ENCODE measurements around the gene HCST.
"Not testable (repeated sequence)": the region's sequence is repeated elsewhere in the genome, so short reads cannot be mapped to it uniquely, and the experiment has no call there.

HCST gene

DNA sequence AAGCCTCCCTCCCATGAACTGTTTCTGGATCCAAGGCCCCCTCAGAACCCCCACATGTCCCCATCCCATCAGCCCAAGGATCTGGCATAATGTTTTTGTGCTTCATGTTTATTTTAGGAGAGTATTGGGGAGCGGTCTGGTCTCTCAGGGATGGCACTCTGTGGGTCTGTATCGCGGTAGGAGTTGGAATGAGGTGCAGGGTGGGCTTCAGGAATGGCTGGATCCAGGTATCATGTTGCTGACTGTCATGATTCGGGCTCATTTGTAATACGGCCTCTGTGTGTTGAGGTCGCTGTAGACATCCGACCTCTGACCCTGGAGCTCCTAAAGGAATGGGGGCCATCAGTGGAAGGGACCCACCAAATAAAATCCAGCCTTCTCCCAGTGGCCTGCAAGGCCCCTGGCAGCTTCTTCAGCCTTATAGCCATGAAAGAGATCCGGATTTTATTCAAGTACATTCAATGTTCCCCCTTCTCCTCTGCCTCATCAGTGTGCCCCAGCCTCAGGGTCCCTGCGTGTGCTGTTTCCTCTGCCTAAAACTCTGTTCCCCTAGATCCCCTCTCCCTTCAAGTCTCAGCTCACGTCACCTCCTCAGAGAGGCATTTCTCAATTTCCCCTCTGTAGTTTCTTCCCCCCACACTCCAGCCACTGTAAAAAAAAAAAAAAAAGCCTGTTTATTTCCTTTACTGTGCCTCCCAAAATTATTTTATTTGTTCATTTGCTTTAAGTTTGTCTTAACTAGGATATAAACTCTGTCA is 2.2 kb downstream of the HCST start:
- no peak for DNase-seq (ENCODE audit: low read depth in 2 of 2, low spot score in 1 of 2)

DNA sequence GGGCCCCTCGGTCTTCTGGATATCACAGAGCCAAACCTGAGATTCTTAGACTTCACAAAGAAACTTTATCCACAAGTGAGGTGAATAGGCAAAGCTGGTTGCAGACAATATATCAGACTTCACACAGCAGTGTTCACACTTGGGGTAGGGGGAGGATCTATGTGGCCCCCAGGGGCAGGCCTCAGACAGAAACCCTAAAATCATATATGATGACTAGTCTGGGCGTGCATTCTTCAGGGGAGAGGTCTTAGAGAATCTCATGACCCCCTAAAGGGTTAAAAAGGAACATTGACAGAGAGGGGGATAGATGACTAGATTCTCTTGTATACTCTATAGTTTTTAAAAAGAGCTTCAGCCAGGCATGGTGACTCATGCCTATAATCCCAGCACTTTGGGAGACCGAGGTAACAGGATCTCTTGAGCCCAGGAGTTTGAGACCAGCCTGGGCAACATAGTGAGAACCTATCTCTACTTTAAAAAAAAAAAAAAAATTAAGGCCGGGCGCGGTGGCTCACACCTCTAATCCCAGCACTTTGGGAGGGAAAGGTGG is 2.9 kb downstream of the HCST start:
- DNase-seq (ENCODE audit: low read depth in 2 of 2, low spot score in 1 of 2), result no peak

DNA sequence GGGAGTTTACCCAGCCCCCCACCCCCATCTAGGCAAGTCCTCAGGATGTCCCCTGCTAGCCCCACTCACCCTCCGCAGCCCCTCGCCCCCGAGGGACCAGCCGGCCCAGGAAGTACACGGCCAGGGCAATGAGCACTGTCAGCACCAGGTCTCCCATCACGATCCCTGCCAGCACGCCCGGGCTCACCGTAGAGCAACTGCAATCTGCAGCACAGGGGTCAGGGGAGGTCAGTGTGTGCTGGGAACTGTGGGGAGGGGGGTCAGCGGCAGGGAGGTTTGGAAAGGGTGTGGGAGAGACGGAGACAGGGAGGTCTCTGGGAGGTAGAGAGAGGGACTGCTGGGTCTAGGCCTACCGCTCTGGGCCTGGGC is 5.0 kb downstream of the HCST start:
- no peak for DNase-seq (ENCODE audit: low read depth in 2 of 2, low spot score in 1 of 2)

DNA sequence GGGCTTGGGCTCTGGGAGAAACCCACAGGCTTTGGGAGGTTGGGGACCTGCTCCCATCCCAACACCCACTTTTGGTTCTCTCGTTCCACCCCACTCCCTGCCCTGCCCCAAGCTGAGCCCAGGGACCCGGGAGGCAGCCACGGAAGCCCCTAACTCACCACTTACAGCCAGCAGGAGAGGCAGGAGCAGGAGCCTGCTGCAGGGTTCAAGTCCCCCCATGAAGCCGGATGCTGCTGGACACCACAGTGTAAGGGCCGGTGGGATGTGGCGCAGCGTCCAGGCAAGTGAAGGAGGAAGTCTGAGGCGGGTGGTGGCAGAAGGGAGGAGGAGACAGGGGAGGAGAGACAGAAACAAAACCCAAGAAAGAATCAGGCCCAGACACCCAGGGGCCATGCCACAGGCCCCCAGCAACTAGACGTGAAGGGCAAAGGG is 5.7 kb downstream of the HCST start, which contains the start of gene TYROBP:
TYROBP (minus strand) TSS at position 286 of the 432 bp plus-strand sequence; CDS start at position 219, 67 bp downstream.
- DNase-seq (ENCODE audit: low read depth in 2 of 2, low spot score in 1 of 2), result no peak

DNA sequence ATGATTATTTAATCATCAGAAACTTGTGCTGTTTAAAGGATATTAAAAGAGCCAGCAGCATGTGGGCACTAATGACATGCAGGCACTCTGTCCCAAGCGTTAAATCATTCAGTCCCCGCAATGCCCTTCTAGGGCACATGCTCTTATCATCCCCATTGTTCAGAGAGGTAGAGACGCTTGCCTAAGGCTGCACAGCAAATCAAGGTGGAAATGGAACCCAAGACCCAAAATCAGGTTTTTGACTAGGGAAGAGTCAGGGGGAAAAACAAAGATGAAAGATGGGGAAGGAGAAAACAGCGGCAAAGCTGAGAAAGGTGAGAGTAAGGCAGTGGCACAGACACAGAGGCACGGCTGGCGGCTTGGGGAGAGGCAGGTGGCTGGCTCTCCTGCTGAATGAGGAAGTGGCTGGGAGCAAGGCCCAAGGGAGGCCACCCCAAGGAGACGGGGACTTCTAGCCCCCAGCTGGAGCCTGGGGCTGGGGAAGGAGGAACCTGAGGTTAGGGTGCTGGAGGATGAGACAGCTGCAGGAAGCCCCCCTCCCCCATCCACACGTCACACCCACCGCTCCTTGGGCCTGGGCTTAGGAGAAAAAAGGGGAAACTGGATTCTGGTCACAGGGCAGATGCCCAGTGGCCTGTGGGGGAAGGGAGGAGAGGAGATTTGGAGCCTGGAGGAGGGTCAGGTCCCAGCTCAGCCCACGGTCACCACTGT is 6.8 kb downstream of the HCST start:
- no peak for DNase-seq (ENCODE audit: low read depth in 2 of 2, low spot score in 1 of 2)

DNA sequence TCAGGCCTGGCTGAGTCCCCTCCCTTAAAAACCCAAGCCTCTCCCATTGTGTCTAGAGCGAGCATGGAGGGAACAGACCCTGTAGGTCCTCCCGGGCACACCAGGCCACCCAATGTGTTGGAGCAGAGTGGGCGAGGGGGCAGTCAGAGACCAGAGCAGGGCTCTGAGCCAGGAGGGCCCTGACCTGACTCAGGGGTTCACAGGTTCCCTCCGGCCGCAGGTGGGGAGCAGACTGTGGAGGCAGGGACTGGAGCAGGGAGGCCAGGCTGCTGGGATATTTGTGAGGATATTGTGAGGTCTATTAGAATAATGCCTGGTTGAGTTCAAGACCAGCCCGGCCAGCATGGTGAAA is 7.3 kb downstream of the HCST start:
- no peak for DNase-seq (ENCODE audit: low read depth in 2 of 2, low spot score in 1 of 2)

DNA sequence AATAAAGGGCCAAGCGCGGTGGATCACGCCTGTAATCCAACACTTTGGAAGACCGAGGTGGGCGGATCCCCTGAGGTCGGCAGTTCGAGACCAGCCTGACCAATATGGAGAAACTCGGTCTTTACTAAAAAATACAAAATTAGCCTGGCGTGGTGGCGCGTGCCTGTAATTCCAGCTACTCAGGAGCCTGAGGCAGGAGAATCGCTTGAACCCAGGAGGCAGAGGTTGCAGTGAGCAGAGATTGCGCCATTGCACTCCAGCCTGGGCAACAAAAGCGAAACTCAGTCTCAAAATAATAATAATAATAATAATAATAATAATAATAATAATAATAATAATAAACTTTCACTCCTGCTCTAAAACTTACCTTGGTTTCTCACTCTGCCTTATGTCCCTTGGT is 8.0 kb downstream of the HCST start:
- DNase-seq (ENCODE audit: low read depth in 2 of 2, low spot score in 1 of 2), result not testable (repeated sequence)

DNA sequence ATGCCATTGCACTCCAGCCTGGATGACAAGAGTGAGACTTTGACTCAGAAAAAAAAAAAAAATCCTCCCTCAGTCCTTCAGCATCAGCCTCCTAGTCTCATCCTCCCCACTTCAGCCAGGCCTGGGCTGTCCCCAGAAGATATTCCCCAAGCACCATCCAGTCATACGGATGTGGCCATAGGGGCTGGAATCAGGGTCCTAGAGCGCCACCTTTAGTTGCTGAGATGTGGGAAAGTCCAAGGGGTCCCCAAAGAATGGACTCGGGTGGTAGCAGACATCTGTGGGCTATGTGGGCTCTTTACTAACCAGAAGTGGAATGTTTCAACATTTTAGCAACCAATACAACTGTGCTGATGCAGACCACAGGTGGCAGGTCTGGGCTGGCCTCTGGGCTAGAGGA is 8.8 kb downstream of the HCST start:
- no peak for DNase-seq (ENCODE audit: low read depth in 2 of 2, low spot score in 1 of 2)

DNA sequence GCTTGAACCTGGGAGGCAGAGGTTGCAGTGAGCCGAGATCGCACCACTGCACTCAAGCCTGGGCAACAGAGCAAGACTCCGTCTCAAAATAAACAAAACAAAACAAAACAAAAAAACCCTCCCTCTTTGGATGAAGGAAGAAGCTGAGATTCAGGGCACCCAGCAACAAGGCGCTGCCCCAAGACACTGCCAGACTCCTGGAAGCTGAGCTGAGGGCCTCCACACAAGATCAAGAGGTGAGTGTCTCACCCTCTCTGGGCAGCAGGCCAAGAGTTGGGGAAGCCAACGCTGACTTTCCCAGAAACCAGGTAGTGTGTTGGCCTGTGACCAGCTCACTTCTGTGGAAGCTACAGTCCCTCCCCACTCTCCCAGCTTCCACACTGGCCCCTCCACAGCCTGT is 9.5 kb downstream of the HCST start:
- DNase-seq (ENCODE audit: low read depth in 2 of 2, low spot score in 1 of 2), result no peak

DNA sequence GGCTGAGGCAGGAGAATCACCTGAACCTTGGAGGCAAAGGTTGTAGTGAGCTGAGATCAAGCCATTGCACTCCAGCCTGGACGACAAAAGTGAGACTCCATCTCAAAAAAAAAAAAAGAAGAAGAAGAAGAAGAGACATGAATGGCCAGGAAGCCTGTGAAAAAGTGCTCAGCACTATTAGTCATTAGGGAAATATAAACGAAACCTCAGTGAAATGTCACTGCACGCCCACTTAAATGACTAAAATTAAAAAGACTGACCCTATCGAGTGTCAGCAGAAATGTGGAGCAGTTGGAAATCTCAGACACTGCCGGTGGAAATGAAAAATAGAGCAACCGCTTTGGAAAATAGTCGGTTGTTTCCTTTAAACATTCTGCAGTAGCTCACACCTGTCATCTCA is 11.3 kb downstream of the HCST start:
- no peak for DNase-seq (ENCODE audit: low read depth in 2 of 2, low spot score in 1 of 2)

DNA sequence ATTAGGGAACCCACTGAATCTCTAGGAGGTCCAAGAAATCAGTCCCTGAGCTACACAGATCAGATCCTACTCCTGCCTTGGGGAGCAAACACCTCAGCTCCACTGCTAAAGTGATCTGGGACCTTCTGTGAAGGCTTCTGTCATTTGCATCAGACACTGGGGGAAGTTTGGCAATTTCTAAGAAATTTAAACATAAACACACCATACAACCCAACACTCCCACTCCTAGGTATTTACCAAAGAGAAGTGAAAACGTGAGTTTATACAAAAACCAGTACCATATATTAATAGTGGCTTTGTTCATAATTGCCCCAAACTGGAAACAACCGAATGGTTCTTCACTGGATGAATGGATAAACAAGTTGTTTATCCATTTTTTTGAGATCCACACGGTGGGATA is 13.1 kb downstream of the HCST start:
- DNase-seq (ENCODE audit: low read depth in 2 of 2, low spot score in 1 of 2), result no peak

DNA sequence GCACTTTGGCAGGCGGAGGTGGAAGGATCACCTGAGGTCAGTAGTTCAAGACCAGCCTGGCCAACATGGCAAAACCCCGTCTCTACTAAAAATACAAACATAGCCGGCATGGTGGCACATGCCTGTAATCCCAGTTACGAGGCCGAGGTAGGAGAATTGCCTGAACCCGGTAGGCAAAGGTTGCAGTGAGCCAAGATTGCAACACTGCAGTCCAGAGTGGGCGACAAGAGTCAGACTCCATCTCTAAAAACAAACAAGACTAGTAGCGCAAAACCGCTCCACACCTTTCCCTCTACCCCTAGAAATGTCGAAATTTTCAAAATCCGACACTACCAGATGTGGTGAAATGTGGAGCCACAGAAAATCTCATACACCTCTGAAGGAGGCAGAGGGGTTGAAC is 17.0 kb downstream of the HCST start:
- DNase-seq (ENCODE audit: low read depth in 2 of 2, low spot score in 1 of 2), result no peak

DNA sequence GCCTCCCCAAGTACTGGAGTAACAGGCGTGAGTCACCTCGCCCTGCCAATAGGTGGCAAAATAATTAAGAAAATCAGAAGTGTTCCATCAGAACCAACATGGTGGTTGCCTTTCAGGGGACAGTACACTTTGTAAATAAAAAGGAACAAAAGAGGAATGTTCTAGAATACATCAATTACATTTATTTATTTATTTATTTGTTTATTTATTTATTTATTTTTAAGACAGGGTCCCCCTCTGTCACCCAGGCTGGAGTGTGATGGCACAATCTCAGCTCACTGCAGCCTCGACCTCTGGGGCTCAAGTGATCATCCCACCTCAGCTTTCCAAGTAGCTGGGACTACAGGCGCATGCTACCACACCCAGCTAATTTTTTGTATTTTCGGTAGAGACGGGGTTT is 18.7 kb downstream of the HCST start:
- DNase-seq (ENCODE audit: low read depth in 2 of 2, low spot score in 1 of 2), result no peak

DNA sequence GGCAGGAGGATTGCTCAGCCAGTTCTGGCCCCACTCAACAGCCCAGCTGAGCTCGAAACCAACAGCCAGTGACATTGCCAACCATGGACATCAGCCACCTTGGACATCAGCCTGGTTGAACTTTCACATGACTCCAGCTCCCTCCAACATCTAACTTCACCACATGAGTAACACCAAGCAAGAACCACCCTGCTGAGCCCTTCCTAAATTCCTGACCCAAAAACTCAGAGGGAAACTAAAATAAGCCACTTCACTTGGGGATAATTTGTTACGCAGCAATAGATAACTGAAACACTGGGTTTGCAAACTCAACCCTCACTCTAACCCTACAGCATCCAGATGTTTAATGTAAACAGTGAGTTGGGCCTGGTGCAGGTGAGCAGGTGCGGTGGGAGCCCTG is 23.2 kb downstream of the HCST start:
- no peak for DNase-seq (ENCODE audit: low read depth in 2 of 2, low spot score in 1 of 2)

DNA sequence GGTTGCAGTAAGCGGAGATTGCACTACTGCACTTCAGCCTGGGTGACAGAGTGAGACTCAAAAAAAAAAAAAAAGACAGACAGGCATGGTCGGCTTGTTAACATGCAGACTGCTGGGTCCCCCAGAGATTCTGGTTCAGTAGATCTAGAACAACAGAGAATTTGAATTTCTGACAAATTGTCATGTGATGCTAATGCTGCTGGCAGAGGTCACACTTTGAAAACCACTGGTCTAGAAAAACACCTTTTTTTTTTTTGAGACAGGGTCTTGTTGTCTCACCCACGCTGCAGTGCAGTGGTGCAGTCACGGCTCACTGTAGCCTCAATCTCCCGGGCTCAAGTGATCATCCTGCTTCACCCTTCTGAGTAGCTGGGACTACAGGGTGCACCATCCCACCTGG is 26.2 kb downstream of the HCST start:
- no peak for DNase-seq (ENCODE audit: low read depth in 2 of 2, low spot score in 1 of 2)

DNA sequence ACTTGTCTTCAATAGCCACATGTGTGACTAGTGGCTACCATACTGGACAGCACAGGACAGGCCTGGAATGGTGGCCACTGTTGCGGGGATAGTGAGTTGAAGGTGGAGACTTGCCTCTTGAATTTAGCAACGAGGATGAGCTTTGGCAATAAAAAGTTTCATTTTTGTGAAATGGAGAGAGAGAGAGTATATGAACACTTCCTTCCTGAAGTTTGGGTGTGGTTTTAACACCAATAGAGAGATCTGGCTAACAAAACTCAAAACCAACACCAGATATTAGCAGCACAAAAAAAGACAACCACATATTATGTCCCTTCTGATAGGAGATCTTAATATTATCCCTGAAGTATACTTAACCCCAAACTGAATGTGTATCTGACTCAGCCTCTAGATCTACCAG is 27.5 kb downstream of the HCST start:
- no peak for DNase-seq (ENCODE audit: low read depth in 2 of 2, low spot score in 1 of 2)

DNA sequence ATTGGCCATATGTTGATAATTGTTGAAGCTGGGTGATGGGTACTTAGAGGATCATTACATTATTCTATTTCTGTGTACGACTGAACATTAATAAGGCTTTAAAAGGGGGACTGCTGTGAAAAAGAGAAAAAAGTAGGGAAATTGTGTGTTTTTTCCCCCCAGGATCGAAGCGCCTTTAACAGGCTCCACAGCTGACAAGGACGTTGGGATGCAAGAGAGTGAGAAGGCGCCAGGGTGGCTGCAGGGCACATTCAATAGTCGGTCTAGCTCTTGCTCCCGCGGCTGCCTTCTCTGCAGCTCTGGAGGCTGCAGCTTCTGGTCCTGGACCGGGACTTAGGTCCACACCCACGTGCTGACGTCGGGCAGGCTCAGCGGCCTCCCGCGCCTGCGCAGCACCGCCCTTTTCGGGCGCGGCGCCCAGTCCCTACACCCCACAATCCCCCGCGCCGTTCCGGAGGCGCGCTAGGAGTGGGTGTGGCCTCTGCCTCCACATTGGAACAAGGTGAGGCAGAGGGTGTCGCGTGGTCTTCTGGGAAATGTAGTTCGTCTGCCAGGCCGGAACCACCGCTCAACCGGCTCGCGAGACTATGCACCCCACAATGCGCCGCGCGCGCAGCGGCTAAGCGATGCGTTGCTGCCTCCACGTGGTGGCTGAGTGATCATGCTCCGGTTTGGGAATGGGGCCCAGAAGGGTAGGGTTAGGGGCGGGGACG is 29.0 kb downstream of the HCST start:
- peak; percentile 95 to 98 for DNase-seq (ENCODE audit: low read depth in 2 of 2, low spot score in 1 of 2)

DNA sequence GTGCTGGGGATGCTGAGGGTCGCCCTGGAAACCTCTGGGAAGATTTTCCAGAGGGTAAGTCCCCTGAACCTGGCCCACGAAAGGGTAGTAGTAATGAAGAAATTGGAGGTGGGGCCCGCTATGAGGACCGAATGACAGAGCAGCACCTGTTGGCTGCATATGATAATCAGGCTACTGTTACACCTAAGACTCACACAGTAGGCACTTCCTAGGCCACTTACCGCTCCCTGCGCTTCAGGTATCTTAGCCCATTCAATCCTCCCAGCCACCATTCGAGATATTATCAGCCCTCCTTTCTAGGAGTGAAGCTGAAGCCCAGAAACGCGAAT is 29.5 kb downstream of the HCST start:
- DNase-seq (ENCODE audit: low read depth in 2 of 2, low spot score in 1 of 2), result no peak

DNA sequence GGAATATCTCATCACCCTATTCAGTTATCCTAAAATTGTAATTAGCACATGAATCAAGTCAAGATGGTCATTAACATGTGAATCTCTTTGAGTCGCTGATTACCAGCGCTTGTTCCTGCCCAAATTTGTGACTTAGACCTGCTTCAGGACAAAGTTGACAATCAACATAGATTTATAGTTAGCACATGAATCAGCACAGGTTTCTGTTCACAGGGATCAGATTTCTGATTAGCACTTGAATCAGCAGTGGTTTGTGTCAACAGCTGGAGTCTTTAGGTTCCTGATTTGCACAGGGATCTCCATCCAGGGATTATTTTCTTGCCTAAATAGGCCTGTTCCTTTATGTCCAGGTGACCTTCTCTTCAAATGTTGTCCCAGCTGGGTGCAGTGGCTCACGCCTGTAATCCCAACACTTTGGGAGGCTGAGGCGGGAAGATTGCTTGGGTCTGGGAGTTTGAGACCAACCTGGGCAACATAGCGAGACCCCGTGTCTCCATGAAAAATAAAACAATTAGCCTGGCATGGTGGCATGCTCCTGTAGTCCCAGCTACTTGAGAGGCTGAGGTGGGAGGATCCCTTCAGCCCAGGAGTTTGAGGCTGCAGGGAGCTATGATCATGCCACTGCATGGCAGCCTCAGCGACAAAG is 30.1 kb downstream of the HCST start:
- no peak for DNase-seq (ENCODE audit: low read depth in 2 of 2, low spot score in 1 of 2)

DNA sequence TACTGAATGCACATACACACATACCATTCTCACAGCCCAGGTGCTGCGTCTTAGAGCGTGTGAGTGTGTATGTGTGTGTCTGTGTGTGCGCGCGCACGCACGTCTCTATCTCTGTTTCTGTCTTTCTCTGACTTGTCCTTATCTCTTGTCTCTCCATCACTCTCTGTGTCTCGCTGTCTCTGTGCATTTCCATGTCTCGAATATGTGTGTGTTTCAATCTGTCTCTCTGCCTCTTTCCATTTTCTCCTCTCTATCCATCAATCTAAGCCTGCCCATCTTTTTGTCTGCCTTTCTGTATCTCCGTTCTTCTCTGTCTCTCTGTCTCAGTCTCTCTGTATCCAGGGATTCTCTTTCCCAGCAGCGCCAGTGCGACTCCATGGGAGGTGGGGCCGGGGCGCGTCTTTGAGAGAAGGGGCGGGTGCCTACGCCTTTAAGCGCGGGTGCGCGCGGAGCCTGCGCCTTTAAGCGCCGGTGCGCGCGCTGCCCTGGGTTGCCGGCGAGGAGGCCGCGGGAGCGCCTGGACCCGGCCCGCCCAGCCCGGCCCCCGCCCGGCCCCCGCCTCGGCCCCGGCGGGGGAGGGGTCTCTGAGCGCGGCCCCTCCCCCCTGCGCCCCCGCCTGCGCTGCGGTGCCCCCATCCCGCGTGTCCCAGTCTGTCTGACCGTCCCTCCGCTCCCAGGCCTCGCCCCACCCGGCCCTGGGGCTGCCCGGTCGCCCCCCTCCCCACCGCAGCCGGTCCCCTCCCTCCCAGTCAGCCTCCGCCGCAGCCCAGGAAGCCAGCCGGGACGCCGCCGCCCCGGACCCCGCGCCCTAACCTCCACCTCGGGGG is 33.8 kb downstream of the HCST start, which contains the start of gene LRFN3:
LRFN3 (plus strand) TSS at position 464 of the 827 bp plus-strand sequence. CDS start 3,052 bp downstream, outside the sequence.
- DNase-seq (ENCODE audit: low read depth in 2 of 2, low spot score in 1 of 2), result no peak

All from stimulated activated CD8-positive, alpha-beta memory T cell treated with anti-CD3 and anti-CD28 coated beads, Interleukin-4, amount 100 ng/mL, for 1 hour (primary cell).